ENCODE data around the gene SERINC2. TPM values are rescaled to one million over a fixed set of nuclear protein-coding genes. Genes with fewer than 3 reads are reported as not detected.

Gene SERINC2
- total RNA-seq, 1 experiment from 2014 or later = 14.1 TPM

DNA sequence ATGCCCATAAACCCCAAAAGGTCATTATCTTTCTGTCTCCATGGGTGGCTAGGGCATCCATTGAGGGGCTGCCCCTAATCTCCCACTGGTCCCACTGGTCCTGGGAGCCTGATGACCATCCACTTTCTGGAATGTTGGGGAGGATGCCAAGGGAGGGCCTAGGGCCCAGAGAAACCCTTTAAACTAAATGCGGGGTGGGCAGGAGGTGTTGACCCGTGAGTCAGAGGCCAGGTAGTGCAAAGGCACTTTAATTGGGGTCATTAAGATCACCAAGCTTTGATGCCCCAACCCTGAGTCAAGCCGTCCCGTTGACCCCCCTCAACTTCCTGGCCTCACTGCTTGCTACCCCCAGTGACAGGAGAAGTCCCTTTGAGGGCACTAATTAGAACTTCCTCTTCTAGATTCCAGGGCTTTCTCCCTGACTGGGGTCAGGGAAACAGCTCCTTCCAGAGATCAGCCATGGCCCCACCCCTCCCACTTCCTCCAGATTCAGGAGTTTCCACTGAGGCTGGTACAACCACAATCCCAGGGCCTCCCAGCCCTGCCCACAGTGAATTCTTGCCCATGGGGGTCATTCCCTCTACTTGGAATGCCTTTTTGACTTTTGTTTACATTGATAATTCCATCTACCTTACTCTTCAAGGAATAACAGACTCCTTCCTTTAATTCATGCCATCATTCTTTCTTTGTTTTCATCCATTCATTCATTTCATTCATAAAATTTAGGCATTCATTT lies 15.5 kb upstream of the SERINC2 start:
- H3K56ac ChIP-seq (ENCODE audit: insufficient read length, low read depth, low read length) = no peak overlapping the region
- H2BK15ac ChIP-seq (ENCODE audit: low read depth, low read length) = no peak overlapping the region
- Mint-ChIP-seq H3K4me1 (peaks cover 4 to 12% of the 10 kb centered on the region in 2 experiments; a peak in 2 of 4 replicates), H3K36me3 (ENCODE audit: insufficient read depth in 1 of 3, low read depth in 3 of 3) (no peaks in the 10 kb centered on the region), H3K9me3 (no peaks in the 10 kb centered on the region), H3K27me3 (ENCODE audit: low read depth) (peaks cover 25% of the 10 kb centered on the region), H3K27ac (no peak overlapping the region), H3K4me3 (no peak overlapping the region)
- H3K14ac ChIP-seq (ENCODE audit: insufficient read depth, low read length) = no peak overlapping the region
- H4K5ac ChIP-seq (ENCODE audit: insufficient read length, low read depth, low read length) = no peak overlapping the region
- no peak overlapping the region for H3K4ac ChIP-seq (ENCODE audit: low read depth, low read length)
- H3K23me2 ChIP-seq (ENCODE audit: insufficient read length, low read depth, low read length, poor library complexity, severe bottlenecking) = no peaks in the 10 kb centered on the region
- H3K79me2 ChIP-seq (ENCODE audit: insufficient read depth, low read length) = no peaks in the 10 kb centered on the region
- H3K4me1 ChIP-seq (ENCODE audit: insufficient read depth, low read length) = no peaks in the 10 kb centered on the region
- H2AFZ ChIP-seq (ENCODE audit: low read length) = no peak overlapping the region
- H4K20me1 ChIP-seq (ENCODE audit: control insufficient read depth, insufficient read depth, insufficient read length) = no peaks in the 10 kb centered on the region
- no peak overlapping the region for H4K8ac ChIP-seq (replicated peaks; ENCODE audit: insufficient read length, low read depth, low read length)
- H3K9ac ChIP-seq (ENCODE audit: extremely low read depth, insufficient read length, low read length) = no peak overlapping the region
- H2BK12ac ChIP-seq (ENCODE audit: insufficient read length, low read depth, low read length) = no peak overlapping the region
- no peak overlapping the region for H2BK20ac ChIP-seq (ENCODE audit: low read depth, low read length, poor library complexity, severe bottlenecking)
- no peak overlapping the region for H3K18ac ChIP-seq (ENCODE audit: insufficient read length, low read depth, low read length)
- no peaks in the 10 kb centered on the region for H3K9me3 ChIP-seq (ENCODE audit: control insufficient read depth, low read depth, low read length)
- no peak overlapping the region for H2BK5ac ChIP-seq (ENCODE audit: insufficient read length, low read length)
- no peak overlapping the region for H2BK120ac ChIP-seq (ENCODE audit: low read depth, low read length, poor library complexity, severe bottlenecking)
- no peak for DNase-seq
- no peak overlapping the region for H2AK5ac ChIP-seq (ENCODE audit: insufficient read length, low read length)
- TF ChIP-seq CTCF (conservative IDR thresholded peaks at IDR 0.05) = no peak
- no peaks in the 10 kb centered on the region for H3K27me3 ChIP-seq (ENCODE audit: insufficient read depth, low read length)
- no CpG with 5 or more reads among the region's 4 CpGs for WGBS (ENCODE audit: extremely low coverage, insufficient read length, low lambda C conversion rate)
- H3T11ph ChIP-seq (ENCODE audit: low read length) = no peak overlapping the region
- no peak overlapping the region for H4K91ac ChIP-seq (ENCODE audit: insufficient read length, low read depth, low read length)
- H3K27ac ChIP-seq (ENCODE audit: insufficient read length, low read depth, low read length) = no peak overlapping the region
- H3K79me1 ChIP-seq (ENCODE audit: insufficient read depth, low read depth, low read length, poor library complexity, severe bottlenecking) = no peaks in the 10 kb centered on the region
- no peak overlapping the region for H3K23ac ChIP-seq (ENCODE audit: insufficient read length, low read depth, low read length)
- H3K4me2 ChIP-seq (ENCODE audit: insufficient read depth, insufficient read length, low read length) = no peak overlapping the region
